H1 (cell line): Measurements from ENCODE around the gene TFAP2A. TPM values are rescaled to one million over a fixed set of nuclear protein-coding genes. Genes with fewer than 3 reads are reported as not detected.

Source experiments
- CHD7 ChIP-seq: fragments of 300-600 bp; sonication (generic); IDR thresholded peaks from 2 replicates; pipeline ENCODE4 v1.7.1; 2012; ENCODE audit warnings: low read length, moderate library complexity, mild to moderate bottlenecking, inconsistent platforms; ENCODE audit not compliant: insufficient replicate concordance
- CREB1 ChIP-seq: IDR thresholded peaks from 2 replicates; pipeline ENCODE4 v1.6.1; 2012; ENCODE audit warnings: inconsistent platforms
- CTCF ChIP-seq, 3 experiments: IDR thresholded peaks; 1 replicate in 2 of 3; 2 replicates in 1 of 3; pipeline versions ENCODE4 v1.5.1 to v1.6.1; 2011; ENCODE audit warnings: low read length in 3 of 3, mild to moderate bottlenecking in 3 of 3, inconsistent platforms in 2 of 3, low read depth in 1 of 3, moderate library complexity in 1 of 3; ENCODE audit not compliant: insufficient read depth in 1 of 3; ENCODE audit errors: control extremely low read depth in 1 of 3
- FOSL1 ChIP-seq: IDR thresholded peaks from 2 replicates; pipeline ENCODE4 v1.6.1; 2011; ENCODE audit warnings: mild to moderate bottlenecking, low read depth, low read length, moderate library complexity; ENCODE audit not compliant: insufficient read depth
- GABPA ChIP-seq: IDR thresholded peaks from 2 replicates; pipeline ENCODE4 v1.6.1; 2011; ENCODE audit warnings: mild to moderate bottlenecking, low read length, moderate library complexity, borderline replicate concordance; ENCODE audit not compliant: insufficient read depth
- NANOG ChIP-seq: IDR thresholded peaks from 2 replicates; pipeline ENCODE4 v1.6.1; 2011; ENCODE audit warnings: low read length, low read depth, mild to moderate bottlenecking, inconsistent platforms; ENCODE audit not compliant: insufficient read depth, poor library complexity, severe bottlenecking
- RXRA ChIP-seq: IDR thresholded peaks from 2 replicates; pipeline ENCODE4 v1.6.1; 2011; ENCODE audit warnings: low read depth, mild to moderate bottlenecking, low read length, moderate library complexity; ENCODE audit not compliant: insufficient read depth
- SIRT6 ChIP-seq: IDR thresholded peaks from one replicate; pipeline ENCODE4 v1.7.1; 2012; ENCODE audit warnings: low read length, inconsistent platforms
- TCF12 ChIP-seq: IDR thresholded peaks from 2 replicates; pipeline ENCODE4 v1.6.1; 2011; ENCODE audit warnings: low read depth, mild to moderate bottlenecking, low read length
- YY1 ChIP-seq: IDR thresholded peaks from 2 replicates; pipeline ENCODE4 v1.6.1; 2011; ENCODE audit warnings: low read depth, mild to moderate bottlenecking, low read length
- polyA plus RNA-seq, 7 experiments: library from polyadenylated mRNA; depleted of rRNA in 3 of 7; stranded (reverse) in 5 of 7; unstranded in 2 of 7; fragments of >200 nt in 5 of 7; fragments of 200-250 nt in 2 of 7; gene quantifications; 1 replicate in 5 of 7; 2 replicates in 1 of 7; 4 replicates in 1 of 7; pipeline versions ENCODE4 v1.2.1 to v1.2.3, GENCODE V29; 2011 to 2013; ENCODE audit warnings: missing spikeins in 2 of 7, mixed read lengths in 2 of 7
- total RNA-seq: library from RNA; stranded (reverse); fragmentation: NEBNext Ultra II Directional; extraction: Animal tissue kit (Norgen Biotek cat#: 25700); gene quantifications from 2 replicates; pipeline ENCODE4 v1.2.1, GENCODE V29; 2021

The TFAP2A gene
- total and polyA plus RNA-seq, 2 of the 8 experiments (the other 6 are each of a cell fraction or from before 2014, with no cell fraction given), result 0.23 TPM; not detected in 1

- TF ChIP-seq CTCF (IDR thresholded peaks at IDR 0.05; ENCODE audit: control extremely low read depth in 1 of 3, insufficient read depth in 1 of 3, low read depth in 1 of 3, low read length in 3 of 3) (no peak), SIRT6 (no peak), FOSL1 (no peak), CREB1 (no peak), TCF12 (no peak), GABPA (no peak), CHD7 (no peak), YY1 (no peak), RXRA (no peak), NANOG (no peak)
These were observed 33.1 kb downstream of the TFAP2A start (continued) for GRCh38 chr6:10381830-10382208.
